GM21576 (cell line): Measurements from ENCODE around the gene KCNC1.

Experiments
- ATAC-seq: cut with Tn5 transposase; IDR thresholded peaks from one replicate; pipeline ENCODE4 v1.9.1; 2021; ENCODE audit warnings: mild to moderate bottlenecking, moderate library complexity; ENCODE audit not compliant: unreplicated experiment

Gene KCNC1

DNA sequence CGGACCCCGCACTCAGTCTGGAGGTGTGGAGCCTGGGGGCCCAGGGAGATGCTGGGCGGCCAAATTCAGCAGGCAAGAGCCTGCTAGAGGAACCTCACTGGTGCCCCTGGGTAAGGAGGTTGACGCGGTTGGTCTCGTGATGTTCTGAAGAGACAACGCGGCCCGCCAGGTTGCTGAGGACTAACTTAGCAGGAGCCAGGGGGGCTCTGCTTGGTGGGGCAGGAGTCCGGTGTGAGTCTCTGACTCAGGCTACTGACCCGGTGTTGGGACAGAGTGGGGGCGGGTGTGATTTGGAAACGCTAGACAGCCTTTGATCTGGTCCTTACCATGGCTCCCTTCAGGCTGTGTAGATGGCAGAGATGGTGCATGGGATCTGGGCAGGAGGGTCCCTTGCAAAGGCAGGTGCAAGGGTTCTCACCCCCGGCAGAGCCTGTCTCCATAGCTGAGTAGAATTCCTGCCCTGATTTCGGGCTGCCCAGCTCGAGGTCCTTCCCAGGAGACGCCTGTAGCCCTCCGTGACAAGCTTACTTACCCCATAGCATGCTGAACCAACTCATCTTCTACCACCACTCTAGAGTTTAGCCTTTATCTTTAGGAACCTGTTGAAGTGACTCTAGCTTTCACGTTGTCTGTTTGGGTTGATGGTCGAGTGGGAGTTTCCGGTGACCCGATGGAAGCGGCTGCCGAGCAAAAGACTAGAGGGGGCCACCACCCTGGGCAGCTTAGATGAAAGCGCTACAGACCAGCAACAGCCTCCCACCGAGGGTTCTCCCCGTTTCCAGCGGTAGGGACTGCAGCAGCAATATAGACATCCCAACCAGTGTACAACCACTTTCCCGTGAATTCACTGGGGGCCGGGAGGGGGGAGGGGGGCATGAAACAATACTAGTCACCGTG is 38.4 kb downstream of the KCNC1 start:
- no peak for ATAC-seq

DNA sequence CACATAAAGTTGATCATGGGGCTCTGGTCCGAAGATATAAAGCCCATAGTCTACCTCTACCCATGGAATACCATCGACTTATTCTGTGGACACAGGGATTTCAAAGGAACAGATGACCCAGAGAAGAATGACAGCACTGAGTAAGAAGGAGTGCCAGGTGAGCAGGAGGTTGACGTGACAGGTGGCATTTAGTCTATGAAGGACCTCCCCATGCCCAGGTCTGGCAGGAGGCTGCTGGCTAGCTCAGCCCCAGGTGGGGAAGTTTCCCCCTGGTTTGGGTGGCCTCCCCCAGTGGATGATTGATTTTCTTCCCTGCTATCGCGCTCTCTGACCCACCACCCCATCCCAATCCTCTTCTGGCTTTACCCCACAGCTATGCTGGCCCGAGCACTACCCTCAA is 39.1 kb downstream of the KCNC1 start:
- ATAC-seq: no peak

DNA sequence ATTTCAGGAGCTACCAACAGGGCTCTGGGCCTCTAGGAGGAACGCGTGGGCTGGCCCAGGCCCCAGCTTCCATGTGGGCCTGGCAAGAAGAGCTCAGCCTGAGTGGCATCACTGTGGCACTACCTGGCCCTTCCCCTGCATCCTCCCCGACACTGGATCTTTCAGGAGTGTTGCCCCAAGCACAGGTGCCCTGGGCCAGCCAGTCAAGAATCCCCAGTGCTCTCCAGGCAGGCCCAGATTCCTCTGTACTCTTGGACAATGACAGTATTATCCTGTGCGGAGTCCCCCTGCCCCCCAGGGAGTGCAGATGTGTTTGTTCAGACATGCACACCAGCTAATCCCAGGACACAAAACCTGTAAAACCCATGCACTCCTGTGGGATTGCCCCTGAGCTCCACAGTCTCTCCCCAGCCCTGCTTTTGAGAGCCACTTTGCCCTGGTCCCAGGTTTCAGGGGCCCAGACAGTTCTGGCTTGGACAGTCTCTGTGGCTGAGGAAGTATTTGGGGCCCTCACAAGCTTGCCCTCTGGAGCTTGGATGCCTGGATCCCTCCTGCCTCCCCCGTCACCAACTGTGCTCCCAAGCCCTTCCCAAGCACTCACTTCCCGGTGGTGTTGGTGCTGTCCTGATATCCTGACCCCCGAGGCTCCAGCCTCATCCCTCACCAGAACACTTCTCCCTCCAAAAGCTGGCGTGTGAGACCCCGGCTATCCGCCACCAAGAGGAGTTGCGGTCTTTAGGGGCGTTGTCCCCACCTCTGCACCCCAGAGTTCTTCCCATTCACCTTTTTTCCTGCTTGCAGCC is 39.9 kb downstream of the KCNC1 start:
- no peak for ATAC-seq

DNA sequence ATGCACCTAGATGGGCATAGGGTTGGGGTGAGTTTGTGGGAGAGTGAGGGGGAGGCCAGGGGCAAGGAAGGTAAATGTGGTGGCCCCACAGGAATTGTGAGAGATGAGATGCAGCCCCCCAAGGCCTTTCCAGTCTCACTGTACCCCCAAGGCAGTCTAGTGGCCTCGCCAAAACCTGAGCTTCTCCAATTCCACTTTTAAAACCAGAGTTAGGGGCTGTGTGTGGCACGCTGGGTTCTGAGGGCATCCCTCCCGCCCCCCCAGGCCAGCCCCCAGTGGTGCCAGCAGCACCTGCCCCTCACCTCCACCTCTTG is 40.4 kb downstream of the KCNC1 start:
- ATAC-seq: no peak

DNA sequence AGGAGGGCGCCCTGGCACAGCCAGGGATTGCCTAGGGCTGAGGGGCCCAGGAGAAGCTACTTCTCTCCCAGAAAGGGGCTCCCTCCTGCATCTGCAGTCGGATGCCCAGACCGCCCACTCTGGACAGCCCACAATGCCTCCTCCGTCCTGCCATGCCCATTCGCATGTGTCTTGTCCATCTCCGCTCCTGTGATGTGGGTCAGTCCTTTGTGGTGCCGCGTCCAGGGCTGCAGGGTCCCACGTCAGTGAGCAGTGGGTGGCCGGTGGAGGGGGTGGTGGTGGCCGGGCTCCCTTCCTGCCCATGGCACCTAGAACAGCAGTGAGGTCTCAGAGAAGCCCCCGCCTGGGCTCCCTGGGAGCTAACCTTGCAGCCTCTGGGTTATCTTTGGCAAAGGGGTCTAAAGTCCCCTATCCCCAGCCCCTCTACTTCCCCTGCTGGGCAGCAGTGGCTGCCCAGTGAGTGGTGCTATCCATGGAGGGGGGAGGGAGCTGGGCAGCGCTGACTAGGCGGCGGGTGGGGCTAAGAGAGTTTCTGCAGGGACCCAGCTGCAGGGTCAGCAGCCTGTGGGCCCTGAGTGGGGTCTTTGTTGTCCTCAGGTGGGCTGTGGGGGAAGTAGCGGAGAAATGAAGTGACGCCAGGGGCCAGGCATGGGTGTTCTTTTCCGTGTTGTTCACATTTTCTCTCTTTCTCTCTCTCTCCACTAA is 41.1 kb downstream of the KCNC1 start:
- ATAC-seq: no peak

- ATAC-seq: no peak
These were observed 41.8 kb downstream of the KCNC1 start for GRCh38 chr11:17776212-17776875.

DNA sequence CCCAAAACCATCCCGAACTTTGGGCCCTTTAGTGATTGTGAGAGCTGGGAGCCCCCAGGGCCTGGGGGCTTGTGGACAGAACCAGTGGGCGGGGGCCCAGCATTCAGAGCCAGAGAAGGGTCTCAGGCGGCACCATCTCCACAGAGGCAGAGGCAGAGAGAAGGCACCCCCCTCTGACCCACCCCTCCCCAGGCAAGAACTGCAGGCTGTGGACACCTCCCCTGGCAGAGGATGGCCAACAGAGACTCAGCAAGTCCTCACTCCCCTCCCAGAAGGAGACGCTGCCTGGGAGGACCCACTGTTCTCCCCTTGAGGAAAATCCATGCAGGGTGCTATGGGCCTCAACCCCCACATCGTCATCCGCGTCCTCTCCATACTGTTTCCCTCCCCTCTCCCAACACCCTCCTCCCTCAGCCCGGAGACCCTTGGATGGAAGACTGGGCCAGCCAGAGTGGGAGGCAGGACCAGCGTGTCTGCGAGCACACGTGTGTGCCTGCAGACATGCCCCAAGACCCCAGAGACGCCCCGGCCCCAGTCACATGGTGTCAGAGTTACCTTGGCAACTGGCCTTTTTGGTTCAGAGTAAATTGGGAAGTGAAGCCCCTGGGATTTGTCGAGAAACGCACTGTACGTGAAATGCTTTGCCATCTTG is 42.6 kb downstream of the KCNC1 start:
- ATAC-seq: no peak

DNA sequence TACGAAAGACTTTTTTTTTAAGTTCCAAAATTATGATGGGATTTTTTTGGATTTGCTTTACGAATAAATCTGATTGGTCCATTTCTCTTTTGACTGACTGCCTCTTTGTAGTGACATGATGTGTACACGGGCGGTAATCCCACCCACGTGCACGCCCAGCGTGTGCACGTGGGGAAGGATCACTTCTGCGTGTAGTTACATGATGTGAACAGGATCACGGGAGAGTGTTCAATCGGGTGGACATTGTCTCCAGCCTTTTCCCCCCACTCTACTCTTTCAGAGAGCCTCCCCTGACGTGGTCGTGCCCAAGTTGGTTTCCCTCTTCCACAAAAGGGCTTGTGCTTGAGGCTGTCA is 43.1 kb downstream of the KCNC1 start:
- ATAC-seq: no peak

DNA sequence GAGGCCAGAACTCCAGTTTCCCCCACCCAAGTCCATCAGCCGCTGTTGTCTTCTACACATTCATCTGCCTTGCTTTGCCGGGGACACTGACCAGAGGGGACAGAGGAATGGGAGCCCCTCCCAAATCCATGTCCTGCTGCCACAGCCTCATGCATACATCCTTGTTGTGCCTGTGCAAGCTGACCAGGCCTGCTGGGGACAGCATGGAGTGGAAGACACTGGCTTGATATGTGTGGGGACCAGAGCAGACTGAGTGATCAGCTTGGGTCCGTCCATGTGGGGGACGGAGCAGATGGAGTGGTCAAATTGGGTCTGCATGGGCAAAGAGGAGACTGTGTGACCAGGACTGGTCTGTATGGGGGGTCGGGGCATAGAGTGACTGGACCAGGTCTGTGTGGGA is 43.8 kb downstream of the KCNC1 start:
- ATAC-seq: no peak

DNA sequence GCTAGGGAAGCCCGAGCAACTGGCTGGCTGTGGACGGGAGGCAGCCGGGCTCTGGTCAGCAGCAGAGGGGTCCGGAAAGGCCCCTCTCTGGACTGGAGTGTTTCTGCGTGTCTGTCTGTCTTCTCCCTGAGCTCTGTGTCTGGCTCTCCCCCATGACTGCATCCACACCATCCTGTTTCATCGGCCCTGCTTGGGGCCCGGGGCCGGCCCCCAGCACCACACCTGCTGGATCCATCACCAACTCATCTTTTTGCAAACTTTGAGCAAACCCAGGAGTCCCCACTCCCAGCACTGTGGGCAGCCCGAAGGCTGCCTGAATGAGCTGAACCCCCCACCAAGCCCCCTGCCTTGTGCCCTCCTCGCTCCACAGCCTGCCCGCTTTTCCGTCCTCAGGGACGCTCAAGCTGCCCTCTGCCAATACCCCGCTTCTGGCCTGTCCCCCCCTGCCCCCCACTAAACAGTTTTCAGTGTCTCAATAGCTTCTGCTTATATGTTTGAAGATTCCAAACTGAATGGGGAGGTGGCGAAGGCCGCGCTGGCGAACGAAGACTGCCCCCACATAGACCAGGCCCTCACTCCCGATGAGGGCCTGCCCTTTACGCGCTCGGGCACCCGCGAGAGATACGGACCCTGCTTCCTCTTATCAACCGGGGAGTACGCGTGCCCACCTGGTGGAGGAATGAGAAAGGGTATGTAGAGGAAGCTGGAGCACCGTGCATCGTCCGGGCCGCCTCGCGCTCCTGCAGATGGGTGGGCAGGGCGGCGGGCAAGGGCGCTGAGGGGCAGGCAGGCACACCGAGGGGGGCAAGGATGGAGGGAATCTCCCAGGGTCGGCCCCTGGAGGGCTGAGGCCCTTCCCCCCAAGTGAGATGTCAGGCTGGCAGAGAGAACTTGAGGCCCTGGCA is 44.6 kb downstream of the KCNC1 start:
- ATAC-seq: no peak

DNA sequence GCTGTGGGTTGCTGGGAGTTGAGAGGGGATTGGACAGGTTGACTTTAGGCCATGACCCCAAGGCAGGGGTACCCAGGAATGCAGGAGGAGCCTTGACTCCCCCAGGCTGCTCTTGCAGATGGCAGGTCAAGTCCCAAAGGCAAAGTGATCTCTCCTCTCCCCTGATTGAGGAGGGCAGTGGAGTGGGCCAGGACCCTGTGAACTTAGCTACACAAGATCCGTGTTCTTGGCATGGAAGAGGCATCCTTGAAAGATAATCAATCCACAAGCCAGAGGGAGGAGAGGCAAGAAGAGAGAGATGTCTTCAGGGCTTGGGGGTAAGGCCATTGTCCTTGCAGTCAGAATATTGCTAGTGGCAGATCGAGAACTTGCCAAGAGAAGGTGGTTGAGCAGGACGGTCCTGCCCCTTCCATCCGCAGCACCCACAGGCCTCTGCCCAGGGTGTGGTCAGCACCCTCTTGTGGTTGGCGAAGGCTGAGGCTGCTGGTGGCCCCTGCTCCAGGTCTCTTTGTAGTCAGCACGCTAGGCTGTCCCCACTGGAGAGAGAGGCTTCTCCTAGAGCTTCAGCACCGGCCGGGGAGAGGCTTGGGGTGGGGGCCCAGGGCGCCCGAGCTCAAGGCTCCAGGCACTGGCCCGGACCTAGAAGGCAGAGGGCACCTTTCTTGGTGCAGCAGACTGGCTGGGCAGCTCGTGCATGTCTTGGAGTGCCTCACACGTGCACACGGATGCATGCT is 45.4 kb downstream of the KCNC1 start:
- ATAC-seq: no peak

DNA sequence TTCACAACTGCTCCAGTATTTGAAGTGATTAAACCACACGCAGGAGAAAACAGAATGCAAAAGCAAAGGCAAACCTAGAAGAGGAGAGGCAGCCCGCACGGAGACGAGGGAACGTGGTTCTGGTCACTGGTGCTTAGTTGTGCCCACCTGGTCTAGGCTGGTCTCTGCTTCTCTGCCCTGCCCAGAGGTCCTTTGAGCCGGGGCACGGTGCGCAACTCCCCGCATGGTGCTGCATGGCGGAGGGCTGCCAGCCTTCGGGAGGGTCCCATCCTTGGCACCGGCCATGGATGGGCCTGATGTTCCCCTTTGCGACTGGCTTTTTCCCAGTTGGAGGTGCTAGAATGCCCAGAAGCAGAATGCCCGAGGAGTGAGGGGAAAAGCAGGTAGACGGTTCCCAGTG is 46.1 kb downstream of the KCNC1 start:
- no peak for ATAC-seq

GRCh38 chr11:17781221-17781620 is 46.6 kb downstream of the KCNC1 start:
- no peak for ATAC-seq

GRCh38 chr11:17781626-17782025 is 47.0 kb downstream of the KCNC1 start:
- ATAC-seq: no peak

DNA sequence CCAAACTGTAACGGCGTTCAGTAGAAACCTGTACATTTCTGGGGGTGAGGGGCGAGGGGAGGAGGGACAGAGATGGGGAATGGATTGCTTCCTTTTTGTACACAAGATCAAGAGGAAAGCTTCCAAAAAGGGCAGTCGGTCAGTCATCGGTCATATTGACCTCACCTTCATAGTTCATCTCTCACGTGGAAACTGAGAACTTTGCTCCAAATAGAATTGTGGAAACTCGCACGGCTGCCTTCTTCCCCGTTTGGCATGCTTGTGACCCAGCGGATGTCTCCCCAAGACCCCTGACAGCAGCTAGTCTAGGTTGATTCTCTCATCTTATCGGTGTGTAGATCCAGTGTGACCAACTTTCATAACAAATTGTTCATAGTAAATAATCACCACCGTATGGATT is 47.6 kb downstream of the KCNC1 start:
- no peak for ATAC-seq

- ATAC-seq: no peak
These were observed 48.2 kb downstream of the KCNC1 start for GRCh38 chr11:17782603-17783337.

DNA sequence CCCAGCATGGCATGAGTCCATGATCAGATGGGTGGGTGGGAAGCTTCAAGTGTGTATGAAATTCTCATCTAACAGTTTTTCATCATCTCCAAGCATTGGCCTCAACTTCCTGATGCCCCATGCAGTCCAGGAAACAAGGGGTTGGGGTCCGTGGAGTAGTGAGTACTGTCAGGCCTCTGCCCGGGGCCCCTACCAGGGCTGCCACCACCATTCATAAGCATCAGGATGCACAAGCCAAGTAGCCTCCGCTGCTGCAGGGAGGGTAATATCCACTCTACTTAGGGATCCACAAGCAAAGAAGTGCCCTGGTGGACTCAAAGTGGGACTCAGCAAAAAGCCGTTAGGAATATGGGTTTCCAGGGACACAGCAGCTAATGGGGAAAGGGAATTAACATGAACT is 49.3 kb downstream of the KCNC1 start:
- ATAC-seq: no peak

- no peak for ATAC-seq
These were observed 52.4 kb downstream of the KCNC1 start for GRCh38 chr11:17786824-17787525.
